NCI-H446 (cell line): ENCODE measurements around the gene COX17.

Source experiments
- DNase-seq, 2 experiments: peaks; one replicate each; lab custom pipeline; 2025; lab: John Stamatoyannopoulos, UW

The COX17 gene

DNA sequence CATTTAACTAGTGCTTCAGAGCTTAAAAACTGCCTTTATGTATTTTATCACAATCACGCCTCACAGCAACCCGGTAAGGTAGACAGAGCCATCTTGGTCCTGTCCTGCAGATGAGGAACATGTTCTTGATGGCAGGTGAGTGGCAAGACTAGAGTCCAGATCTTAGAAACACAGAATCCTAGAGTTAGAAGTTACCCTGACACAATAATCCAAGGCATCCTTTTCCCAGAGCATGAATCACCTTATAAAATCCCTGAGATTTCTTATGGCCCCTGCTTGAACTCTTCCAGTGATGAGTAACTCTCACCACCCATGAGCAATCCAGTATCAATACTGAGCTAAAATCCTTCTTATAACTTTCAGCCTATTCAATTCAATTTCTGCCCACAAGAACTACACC, 33.7 kb downstream of the COX17 start:
- no peak for DNase-seq

DNA sequence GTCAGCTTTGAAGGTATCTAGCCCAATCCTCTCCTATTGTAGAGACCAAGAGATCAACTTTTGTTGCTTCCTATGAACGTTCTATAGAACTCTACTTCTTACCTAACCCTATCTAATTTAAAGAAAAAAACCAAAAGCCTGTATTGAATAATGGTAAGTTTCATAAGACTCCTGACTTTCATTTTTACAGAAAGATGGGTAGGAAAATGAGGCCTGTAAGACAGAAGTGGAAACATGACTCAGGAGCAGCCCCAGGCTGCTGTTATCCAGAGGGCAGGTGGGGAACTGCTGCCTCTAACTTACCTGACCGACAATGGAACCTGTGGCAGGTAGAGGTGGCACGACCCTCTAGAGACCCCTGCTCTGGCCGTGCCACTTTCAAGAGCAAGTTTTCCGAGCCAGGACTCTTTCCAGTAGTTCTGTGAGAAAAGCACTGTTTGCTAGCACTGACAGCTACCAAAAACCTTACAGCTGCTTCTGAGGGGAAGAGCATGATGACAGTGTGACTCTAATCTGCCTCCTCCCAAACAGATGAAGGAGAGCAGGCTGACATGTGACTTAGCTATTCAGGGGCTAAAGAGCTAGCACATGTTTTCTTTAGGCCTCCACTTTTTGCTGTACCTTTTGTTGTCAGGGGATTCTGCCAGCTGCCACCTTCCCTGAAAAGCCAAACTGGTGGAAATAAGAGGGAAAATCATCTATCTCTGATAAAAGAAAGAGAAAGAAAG, 34.3 kb downstream of the COX17 start:
- DNase-seq, result no peak

DNA sequence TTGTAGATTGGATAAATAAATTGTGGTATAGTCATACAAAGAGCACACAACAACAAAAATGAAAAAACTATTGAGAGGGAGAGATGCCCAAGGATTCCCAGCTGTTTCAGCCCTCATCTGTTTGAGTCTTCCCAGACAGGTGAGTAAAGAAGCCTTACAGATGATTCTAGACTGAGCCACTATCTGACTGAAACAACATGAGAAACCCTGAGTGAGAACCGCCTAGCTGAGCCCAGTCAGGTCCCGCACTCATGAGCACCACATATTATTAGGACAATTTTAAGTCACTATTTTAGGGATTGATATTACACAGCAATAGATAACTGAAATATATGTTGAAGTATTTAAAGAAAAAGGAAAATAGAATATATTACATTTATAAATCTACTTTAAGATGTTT, 35.8 kb downstream of the COX17 start:
- no peak for DNase-seq

DNA sequence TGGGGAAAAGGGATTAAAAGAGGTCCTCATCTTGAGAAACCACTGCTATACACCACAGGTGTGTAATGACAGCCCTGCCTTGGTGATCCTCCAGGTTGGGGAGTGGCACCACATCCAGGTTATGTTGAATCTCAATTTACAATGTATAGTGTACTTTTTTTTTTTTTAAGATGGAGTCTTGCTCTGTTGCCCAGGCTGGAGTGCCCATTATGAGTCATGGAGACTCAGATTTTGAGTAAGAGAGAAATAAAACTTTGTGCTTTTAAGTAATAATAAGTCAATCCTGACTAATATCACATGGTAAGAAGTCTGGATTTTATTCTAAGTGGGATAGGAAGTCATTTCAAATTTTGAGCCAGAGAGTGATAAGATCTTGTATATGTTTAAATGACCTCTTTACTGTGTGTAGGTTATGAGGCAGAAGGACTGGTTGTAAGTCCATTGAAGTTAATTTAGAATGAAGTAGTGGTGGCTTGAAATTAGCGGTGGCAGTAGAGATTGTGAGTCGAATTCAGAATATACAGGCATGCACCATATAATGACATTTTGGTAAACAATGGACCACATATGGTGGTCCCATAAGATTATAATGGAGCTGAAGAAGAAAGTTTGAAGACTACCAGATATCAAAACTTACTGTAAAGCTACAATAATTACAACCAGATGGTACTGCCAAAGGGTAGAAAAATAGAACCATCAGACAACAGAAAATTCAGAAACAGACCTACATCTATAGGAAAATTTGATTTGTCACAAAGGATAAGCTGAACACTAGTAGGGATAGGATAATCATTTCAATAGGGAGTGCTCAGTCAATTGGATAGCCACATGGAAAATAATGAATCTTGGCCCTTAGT, 37.5 kb downstream of the COX17 start:
- DNase-seq, result no peak

DNA sequence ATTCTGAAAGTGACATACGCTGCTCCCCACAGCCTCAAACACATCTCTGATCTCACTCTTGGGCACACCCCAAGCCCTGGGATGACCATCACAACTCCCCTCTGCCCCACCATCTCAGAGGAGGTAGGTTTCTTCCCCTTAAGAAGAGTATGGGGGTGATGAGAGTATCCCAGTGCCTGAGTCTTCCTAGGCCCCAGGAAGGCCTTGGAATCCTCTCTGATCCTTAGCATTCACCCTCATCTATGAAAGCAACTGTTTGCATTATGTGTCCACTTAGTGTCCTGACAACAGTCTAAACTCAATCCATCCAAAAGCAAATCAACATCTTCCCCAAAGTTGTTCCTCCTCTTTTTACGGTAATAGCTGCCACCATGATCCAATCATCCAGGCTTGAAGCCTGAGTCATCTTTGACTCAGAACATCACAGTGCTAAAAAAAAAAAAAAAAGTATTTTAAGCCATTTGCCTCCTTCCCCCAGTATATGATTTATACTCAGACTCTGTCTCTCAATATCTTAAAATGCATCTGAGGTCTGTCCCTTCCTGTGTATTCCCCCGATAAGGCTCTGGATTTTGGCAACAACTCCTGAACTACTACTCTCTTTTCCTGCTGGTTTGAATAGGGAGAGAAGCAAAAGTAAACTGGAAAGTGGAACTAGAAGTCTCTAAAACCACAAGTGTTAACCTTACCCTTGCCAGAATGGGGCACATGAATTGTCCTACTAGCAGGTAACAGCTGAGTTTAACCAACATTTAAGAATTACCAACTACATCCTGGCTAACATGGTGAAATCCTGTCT, 39.3 kb downstream of the COX17 start:
- no peak for DNase-seq

DNA sequence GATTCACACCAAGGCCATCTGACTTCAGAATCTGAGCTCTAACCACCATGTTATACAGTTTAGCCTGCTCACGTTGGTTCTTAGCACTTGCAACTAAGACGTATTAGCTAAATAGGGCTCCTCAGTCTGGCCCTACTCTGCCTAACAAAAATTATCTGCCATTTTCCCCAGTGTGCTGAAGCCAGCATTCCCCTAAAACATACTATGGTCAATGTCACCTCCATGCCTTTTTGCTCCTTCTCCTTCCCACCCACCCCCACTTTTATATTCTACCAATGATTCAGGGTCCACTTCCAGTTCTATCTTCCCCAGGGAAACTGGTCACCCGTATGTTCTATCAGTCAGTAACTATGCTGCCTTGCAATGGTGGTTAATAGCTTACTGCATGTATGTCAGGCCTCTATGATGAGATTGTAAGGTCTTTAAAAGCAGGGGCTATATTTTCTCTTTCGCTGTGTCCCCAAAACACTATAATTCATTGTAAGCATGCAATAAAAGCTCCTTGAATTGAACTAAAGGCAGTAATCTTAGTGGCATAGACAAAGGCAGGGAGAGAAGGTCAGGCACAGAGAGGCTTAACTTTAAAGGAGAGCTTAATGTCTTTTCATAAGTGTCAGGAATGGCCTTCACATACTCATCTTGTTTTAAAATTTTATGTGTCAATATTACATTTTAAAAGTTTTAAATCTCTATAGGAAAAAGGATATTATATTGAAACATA, 40.2 kb downstream of the COX17 start:
- DNase-seq, result no peak

DNA sequence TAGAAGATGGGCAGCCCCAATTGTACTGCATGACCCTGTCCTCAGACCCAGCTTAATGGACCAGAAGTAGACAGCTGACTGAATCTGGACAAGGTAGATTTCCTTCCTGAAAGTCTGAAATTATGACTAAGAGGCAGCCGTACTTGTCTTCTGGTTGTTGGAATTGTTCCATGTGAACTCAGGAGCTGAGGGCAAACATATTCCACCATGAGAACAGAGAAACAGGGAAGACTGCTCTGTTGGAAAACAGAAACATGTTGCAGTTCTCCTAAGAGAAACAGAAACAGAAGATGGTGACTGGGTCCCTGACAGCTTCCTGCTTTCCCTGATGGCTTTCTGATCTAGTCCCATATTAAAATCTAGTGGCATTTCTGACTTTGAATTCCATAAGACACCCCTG, 41.0 kb downstream of the COX17 start:
- DNase-seq, result no peak

DNA sequence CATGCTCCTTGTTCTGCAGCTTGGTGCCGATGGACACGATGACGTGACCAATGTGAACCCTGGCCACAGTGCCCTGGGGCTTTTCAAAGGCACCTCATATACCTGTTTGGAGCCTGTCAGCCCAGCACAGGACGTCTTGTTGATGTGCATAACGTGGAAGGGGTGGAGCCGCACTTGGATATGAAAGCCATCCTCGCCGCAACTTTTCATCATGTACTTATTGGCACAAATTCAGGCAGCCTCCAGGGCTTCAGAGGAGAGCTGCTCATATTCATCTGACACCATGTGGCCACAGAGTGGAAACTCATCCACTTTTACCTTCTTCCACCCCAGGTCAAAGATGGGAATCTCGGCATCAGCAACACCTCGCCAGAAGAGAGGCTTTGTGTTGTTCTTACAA, 41.5 kb downstream of the COX17 start:
- no peak for DNase-seq

DNA sequence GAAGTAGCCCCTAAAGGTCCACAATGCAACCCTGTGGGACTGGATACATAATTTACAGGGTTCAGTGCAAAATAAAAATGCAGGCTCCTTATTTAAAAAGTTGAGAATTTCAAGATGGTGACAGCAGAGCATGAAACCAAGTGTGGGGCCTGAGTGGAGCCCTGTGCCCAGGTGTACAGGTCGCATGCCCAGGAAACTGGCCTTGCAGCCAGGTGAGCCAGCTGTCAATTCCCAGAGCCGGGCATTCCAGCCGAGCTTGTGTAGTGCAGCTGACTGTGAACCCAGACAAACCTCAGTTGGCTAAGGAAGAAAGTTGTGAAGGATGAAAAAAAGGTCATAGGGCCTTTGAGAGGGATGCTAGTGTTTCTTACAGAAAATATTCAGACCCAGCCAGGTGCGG, 44.4 kb downstream of the COX17 start:
- DNase-seq, result no peak

DNA sequence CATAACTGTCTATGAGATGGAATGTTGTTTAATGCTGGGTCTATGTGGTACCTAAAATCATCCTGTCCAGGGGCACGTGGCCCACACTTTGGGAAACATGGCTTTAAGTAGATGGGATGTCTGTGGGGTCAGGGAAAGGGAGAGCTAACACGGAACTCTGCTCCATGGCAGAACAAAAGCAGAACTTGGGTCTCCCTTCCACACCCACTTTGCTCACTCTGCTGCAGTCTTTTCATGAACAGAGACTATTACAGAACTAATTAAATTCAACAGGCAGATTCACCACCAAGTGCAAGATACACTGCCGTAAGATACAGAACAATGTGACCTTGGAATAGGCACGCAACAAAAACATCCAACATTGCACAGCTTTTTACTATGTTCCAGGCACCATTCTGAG, 45.0 kb downstream of the COX17 start:
- DNase-seq, result no peak

DNA sequence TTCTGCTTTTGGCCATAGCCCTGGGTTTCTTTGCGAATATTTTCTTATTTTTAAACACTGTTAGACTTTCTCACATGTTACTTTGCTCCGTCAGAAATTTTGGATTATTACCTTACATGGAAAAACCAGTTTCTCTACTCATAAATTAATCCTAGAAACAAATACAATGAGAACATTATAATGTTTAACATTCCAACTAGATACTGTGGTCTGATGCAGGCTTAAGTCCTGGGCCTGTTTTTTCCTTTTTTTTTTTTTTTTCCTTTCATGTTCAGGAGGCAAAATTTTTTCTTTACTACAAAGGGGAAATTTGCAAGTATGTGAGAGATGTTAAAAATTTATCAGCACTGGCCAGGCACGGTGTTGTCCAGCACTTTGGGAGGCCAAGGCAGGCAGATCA, 45.7 kb downstream of the COX17 start:
- no peak for DNase-seq

DNA sequence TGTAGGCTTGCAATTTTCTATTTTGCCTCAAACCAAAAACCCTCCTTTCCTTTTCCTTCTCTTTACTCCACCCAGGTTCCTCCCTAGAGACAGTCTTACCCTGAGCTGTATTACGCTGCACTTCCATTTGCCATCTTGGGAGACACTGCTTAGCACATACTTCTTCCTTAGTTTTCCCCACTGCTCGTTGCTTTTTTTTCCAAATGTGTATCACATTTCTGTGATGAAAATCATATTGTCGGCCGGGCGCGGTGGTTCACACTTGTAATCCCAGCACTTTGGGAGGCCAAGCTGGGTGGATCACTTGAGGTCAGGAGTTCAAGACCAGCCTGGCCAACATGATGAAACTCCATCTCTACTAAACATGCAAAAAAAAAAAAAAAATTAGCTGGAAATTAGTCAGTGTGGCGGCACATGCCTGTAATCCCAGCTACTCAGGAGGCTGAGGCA, 46.3 kb downstream of the COX17 start:
- DNase-seq, result no peak

DNA sequence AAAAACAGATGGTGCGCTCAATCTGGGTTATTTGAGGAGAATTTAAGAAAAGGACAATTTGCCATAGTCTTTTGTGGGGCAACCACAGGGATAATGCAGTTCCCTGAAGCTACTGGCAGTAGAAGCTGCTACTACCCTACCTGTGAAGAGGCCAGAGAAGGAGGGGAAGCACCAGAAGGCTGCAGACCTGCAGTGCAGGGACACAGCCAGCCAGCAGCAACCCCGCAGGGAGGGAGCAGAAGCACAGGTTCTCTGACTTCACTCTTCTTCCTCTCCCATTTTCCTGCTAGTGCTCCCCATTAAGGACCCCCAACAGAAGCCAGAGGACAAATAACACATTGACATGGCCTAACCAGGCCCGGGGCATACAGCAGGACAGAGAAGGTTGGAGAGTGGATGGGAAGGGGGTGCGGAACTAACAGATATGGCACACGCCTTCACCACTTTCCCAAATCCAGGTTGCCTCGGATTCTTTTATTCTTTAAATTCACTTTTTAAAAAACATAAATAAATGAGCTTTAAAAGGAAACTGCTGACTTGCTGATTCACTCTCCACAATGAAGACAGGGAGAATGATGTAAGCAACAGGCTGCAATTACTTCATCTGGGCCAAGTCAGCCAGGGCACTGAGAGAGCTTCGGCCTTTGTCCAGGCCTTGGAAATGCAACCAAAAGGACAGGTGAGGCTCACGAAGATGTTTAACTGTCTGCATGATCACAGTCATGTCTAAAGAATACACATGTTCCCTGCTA, 46.9 kb downstream of the COX17 start:
- no peak for DNase-seq

DNA sequence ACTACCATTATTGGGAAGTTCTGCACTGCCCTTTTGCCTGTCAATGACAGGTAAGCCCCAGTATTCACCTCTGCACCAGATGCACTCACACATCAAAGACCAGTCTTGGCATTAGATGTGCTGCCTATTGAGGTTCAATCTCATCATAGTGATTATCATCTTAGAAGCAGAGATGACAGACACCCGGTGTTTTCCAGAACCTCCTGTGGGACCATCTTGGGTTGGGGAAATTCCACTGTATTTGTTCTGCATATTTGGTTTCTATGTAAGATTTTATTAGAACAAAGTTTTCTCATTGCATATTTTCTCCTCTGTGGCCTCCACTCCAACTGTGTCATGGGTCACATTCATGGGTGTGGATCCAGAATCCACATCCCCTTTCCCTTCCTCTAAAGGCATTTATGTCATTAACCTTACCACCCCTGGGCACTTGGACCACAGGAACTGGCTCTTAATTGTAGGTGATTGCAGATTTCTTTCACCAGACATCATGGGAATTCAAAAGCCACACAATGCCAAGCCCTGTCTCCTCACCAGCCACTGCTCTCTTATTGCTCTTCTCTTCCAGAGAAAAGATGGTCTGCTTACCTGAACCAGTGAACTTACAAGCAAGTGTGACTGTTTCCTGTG, 48.3 kb downstream of the COX17 start:
- DNase-seq, result no peak

DNA sequence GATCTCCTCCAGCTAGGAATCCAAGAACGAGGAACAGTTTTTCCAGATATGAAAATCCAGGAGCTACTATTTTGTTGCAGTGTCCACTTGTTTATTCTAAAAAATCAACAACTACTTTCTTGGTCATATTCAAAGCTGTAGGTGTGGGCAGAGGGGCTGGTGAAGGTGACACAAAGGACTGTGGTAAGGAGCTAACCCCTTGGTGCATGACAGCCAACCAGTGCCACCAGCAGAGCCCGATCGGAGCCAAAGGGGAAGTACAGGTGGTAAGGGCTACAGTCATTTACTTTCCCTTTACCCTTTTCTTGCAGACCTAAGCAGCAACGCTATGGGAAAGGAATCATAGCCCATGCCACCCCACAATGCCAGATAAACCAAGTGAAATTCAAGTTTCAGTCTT, 48.8 kb downstream of the COX17 start:
- no peak for DNase-seq

DNA sequence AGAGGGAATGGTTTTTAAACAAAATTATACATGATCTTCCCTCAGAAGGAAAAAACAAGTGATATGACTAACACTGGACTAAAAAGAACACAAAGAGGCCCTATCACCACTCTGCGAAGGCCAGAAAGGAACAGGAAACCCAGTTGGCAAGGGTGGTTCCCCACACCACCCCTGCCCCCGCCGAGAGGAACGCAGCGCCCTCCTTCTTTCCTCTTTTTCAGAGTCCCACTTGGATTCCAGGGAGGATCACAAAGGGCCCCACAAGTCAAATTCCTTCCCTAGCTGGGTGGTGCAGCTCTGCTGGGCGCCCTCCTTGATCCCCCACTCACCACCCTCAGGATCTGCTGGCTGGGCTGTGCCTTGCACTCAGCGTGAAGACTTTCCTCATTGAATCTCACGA, 49.7 kb downstream of the COX17 start:
- DNase-seq, result no peak

DNA sequence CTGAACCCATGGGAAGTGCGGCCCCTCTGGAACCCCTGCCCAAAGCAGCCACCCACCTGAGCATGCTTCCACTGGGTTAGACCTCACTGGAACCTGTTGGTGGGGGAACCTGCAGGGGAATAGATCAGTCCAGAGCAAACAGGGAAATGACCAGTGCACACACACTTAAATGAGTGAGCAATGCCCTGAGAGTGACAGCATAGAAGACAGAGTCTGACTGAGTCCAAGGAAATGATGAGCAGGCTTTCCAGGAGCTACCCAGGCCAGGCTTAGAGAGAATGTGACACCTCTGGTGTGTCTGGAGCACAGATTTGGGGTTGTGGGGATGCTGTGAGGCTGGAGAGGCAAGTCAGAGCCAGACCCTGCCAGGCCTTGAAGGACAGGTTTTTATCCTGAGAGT, 51.0 kb downstream of the COX17 start:
- no peak for DNase-seq

DNA sequence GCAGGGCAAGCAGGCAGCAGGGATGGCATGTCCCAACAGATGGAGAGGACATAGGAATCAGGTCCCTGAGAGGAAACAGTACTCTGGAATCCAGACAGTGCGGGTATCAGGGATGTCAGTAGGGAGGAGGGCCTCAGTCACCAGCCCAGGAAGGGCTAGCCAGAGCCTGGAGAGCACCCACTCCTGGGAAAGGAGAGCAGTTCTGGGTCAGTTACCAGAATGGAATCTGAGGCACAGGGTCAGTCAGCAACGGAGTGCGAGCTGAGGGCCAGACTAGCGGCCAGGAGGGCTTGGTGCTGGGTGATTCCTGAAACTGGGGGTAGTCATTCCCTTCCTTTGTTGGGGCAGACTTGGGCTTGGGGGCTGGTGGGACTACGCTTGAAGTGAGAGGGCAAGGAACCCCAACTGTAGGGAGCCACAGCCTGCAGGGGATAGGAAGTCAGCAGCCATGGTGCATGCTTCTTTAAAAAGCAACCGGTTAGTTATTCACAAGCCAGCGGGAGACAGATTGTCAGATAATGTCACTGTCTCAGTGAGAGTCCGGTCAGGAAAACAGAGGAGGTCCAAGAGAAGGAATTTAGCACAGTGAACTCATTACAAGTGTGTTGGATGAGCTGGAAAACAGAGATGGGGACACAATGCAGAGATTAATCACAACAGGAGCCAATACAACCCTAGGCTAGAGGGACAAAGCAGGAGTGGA, 51.6 kb downstream of the COX17 start:
- DNase-seq, result no peak

DNA sequence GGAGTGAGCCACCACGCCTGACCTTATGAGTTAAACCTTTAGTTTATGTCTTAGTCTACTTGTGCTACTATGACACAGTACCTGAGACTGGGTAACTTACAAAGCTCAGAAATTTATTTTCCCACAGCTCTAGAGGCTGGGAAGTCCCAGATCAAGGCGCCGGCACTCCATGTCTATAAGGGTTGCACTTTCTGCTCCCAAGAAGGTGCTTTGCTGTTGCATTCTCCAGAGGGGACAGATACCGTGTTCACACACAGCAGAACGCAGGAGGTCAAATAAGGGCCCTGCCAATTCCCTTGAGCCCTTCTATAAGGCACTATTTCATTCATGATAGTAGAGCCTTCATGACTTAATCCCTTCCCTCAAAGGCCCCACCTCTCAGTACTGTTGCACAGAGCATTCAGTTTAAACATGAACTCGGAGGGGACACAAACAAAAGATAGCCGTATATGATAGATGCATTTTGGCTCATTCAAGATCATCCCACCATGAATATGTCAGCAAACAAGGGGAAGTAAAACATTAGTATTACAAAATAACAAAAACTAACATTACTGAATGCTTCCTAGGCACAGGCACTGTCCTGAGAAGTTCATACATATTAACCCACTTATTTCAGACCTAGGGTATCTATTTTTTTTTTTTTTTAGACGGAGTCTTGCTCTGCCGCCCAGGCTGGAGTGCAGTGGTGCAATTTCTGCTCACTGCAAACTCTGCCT, 53.0 kb downstream of the COX17 start:
- DNase-seq, result no peak

DNA sequence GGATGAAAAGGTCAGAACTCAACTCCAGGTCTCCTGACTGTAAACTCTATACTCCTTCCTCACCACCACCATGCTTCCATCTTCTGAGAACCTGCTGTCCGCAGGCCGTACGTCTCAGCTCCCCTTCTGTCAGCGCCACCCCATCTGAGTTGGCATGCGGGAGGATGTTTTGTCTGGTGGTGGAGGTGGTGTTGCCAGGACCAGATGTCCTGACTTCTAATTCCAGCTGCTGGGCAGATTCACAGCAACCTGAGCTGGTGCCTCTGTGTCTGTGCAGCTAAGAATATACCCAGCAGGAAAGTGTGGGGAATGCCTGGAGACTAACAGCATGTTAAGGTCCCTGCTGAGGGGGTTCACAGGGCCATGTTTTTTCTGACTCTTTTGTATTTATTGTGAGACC, 56.3 kb downstream of the COX17 start:
- DNase-seq, result no peak
